GM21528 (cell line): ENCODE measurements around the gene TBC1D22A.

ENCODE experiments used
- ATAC-seq: cut with Tn5 transposase; IDR thresholded peaks from one replicate; pipeline ENCODE4 v1.9.1; 2021; ENCODE audit warnings: mild to moderate bottlenecking, moderate library complexity; ENCODE audit not compliant: unreplicated experiment, low FRiP score

Gene TBC1D22A

DNA sequence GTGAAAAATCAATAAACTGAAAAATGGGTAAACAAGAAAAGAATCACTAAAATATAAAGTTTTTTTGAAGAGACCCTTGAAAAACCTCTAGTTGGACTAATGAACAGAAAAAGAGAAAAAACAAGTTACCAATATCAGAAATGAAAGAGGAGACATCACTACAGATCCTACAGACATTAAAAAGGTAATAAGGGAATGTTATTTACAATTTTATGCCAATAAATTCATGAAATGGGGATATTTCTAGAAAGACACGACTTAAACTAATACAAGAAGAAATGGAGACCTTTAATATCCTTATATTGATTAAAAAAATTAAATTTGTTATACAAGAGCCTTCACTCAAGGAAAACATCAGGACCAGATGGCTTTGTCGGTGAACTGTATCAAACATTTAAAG lies 109.4 kb downstream of the TBC1D22A start:
- no peak for ATAC-seq

GRCh38 chr22:46875089-46875488 lies 112.6 kb downstream of the TBC1D22A start:
- ATAC-seq = no peak

DNA sequence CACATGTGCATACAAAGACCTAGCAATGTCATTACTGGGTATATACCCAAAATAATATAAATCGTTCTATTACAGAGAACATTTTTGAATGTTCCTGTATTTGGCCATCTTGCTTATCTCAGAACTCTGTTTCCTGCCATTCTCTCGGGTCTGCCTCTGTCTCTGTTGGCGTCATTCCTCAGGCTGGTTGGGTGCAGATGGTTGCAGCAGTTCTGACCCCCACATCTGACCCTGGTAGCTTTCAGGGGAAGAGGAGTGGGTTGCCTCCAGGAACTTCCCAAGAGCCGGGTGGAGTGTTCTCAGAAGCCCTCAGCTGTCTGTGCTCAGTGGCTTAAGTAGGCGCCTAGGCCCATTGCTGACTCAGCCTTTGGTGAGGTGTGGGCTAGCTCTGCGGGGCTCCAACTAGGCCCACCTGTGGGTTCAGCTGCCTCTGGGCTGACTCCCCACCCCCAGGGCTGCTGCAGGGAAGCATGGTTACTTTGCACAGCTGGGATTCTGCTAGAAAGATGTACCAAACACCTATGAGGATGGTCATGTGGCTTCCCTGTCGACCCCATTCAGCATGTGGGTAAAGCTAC lies 114.0 kb downstream of the TBC1D22A start:
- no peak for ATAC-seq

- ATAC-seq = no peak
Observed at GRCh38 chr22:46878191-46878948, 115.9 kb downstream of the TBC1D22A start.

GRCh38 chr22:46879083-46879482 lies 116.6 kb downstream of the TBC1D22A start:
- ATAC-seq = no peak

DNA sequence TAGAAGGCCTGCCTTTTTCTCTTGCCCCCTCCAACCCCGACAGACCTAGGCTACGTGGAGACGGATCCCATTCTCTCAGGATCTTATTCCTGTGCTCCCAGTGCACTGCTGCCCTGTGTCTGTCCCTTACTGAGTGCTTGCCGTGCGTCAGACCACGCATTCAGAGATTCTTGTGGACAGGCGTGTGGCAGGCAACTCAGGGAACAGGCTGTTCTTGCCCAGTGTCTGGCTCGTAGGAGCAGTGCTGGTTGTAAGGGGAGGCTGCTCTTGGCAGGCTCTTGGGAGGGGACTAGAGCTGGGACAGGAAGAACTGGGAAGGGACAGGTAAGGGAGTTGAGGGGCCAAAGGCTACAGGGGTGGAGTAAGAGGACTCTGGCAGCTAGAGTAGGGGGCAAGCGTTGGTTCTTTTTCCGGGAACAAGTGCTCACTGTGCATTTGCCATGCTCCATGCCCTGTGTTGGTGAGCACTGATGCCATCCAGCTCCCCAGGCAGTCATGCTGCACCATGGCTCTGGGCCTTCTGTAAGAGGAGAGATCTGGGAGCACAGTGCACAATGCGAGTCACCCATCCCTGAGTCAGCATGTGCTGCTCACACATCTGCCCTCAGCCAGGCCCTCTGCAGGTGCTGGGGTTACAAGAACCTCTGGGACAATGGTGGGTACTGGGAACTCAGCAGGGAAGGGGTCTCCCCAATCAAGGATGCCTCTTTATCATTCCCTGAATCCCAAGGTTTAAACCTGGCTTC lies 119.1 kb downstream of the TBC1D22A start:
- ATAC-seq = no peak

DNA sequence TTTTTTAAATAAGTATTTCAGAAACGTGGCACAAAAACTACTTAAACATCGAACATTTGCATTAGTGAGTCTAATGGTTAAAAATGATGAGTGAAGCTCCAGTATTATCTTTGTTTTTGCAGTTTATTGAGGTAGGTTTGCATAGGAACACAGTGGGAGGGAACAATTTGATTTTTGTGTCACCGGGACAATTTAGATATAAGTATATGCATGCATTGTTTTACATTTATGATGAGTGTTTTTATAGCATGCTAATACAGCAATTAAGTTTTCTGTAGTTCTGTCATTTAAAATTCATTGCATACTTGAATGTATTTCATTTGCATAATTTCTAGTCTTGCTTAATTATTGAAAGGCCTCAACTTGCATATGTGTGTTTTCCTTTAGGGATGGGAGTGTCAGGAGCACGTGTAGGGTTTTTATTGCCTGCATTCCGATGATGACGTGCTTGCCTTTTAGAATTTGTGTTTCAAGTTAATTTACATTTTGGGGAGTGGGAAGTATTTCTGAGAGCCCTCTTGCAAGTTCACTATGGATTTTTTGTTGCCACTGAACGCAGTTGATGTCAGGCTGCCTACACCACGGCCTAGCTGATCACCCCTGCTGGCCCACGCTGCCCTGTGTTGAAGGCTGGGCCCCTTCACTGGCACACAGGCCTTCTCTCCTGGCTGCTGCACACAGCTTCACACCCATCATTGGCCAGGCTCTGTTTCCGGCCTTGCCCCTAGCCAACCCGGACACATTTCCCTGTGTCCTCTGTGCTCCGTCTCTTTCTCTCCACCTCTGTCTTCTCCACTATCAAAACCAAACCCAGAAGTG lies 120.9 kb downstream of the TBC1D22A start:
- ATAC-seq = no peak

DNA sequence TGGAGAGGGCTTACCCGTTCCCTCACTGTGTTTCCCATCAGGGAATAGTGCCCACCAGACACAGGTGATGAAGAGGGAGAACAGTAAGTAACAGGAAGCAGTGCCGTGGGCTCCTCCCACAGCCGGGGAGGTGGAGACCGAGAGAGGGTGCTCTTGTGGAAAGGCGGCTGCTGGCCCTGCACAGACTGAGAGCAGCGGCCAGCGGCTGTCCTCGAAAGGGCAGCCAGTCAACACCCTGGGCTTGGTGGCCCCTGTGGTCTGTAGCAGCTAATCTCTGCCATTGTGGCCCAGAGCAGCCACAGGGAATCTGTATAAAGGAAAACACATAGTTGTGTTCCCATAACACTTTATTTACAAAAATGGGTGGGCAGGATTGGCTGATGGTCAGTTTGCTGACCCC lies 121.9 kb downstream of the TBC1D22A start:
- ATAC-seq = no peak

- ATAC-seq = no peak
Observed at GRCh38 chr22:46887978-46888377, 125.5 kb downstream of the TBC1D22A start.

DNA sequence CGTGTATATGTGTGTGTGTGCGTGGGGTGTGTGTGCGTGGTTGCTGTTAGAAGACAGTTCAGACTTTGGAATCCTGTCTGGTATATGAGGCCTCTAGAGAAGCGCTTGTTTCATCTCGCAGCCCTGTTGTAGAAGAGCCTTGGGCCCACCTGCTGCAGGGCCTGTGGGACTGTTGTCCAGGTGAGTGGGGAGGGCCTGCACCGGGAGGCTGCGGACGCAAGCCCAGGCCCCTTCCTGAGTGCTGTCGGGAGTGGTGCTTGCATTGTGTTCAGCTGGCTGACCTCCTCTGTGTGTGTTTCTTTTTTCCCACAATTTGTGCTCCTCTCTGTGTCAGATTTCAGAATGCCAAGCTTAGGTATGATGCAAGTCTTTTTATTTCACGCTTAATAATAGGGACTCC lies 128.4 kb downstream of the TBC1D22A start:
- no peak for ATAC-seq

DNA sequence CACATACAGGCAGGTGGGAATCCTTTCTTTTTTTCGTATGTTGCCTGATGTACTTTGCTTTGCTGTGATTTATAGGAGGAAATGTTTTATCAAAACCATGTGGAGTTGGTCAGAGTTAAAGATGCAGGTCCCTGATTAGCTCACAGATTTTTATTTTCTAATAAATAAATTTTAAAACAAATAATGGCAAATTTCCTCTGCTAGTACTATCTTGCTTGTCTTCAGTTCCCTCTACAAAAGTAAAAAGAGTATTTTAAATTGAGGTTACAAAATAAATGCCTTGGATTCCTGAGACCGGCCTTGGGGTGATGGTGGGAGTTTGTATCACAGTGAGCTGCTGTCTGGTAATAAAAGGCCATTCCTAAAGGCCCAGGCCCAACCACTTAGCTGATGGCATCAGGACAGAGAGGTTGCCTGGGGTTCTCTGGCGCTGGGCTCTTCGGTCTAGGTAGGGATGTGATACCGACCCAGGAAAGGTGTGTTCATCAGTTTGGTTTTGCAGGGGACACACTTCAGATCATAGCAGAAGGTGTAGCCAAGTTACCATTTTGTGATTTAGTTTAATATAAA lies 129.0 kb downstream of the TBC1D22A start:
- no peak for ATAC-seq

- no peak for ATAC-seq
Observed at GRCh38 chr22:46892866-46893265, 130.4 kb downstream of the TBC1D22A start.

GRCh38 chr22:46893281-46894020 lies 131.0 kb downstream of the TBC1D22A start:
- ATAC-seq = no peak

- no peak for ATAC-seq
Observed at GRCh38 chr22:46894081-46894671, 131.7 kb downstream of the TBC1D22A start.

DNA sequence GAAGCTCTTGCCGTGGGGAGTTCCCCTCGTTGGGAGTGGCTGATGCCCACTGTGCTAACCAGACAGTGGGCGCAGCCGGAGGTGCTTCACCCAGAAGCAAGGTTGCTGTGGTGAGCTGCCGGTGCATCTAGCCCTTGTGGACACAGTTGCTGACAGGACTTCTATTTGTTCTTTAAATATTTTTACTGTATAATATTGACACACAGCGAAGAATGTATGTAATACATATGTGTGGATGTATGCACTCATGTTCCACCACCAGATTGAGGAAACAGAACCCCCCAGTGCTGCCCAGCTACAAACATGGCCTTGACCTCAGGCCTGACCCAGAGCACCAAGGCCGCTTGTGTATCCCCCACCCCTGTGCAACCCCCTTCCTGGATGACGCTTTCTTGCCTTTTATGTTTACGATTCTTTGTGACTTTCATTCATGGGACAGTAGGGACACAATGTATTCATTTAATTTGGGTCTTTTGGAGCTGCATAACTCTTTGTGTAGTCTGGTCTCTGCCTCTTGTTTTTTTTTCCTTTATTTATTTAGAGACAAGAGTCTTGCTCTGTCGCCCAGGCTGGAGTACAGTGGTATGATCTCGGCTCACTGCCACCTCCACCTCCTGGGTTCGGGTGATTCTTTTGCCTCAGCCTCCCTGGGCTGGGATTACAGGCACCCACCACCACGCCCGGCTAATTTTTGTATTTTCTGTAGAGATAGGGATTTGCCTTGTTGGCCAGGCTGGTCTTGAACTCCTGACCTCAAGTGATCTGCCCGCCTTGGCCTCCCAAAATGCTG lies 132.6 kb downstream of the TBC1D22A start:
- ATAC-seq = no peak

GRCh38 chr22:46895753-46896152 lies 133.3 kb downstream of the TBC1D22A start:
- ATAC-seq = no peak

DNA sequence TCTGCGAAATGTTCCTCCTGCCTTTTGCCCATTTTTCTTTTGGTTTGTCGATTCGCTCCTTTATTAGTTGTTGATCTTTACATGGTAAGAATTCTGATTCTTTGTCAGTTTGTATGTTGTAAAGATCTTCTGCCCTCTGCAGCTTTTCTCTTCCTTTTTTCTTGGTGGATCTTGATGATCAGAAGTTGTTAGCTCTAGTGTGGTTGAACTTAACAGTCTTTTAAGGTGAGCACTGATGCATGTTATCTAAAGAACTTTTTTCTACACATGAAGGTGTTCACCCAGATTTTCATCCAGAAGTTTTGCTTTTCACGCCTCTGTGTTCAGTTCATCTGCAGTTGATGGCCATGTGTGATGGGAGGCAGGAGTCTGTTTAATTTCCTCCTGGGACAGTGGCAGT lies 133.7 kb downstream of the TBC1D22A start:
- no peak for ATAC-seq

DNA sequence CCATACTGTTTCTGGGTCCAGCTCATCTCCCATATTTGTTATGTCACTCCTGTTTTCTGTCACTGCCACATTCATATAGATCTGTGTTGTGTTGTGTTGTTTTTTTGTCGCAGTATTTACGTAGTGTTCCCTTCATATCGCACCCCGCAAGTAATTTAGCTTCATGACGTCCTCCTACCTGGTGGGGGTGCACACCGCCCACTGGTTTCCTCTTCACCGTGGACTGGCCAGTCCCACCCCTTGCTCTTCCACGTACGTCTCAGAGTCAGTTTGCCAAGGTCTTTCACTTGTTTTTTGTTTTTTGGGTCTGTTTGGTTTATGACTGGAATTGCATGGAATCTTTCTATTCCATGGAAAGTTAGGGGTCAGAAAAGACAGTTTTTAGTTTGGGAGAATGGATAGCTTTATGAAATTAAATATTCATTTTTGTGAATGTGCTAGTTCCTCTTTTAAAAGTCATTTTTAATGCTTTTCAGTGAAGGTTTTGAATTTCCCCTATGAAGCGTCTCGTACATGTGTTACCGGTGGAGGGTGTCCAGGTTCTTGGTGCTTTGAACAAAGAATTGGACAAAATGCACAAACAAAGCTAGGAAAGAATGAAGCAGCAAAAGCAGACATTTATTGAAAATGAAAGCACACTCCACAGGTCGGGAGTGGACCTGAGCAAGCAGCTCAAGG lies 134.3 kb downstream of the TBC1D22A start:
- no peak for ATAC-seq
